HepG2 (cell line): Measurements from ENCODE around the gene CTNNAL1. TPM values are rescaled to one million over a fixed set of nuclear protein-coding genes. Genes with fewer than 3 reads are reported as not detected.

Source experiments
- ETV5 ChIP-seq: IDR thresholded peaks from 2 replicates; pipeline ENCODE4 v1.6.1; 2018; ENCODE audit warnings: missing biosample characterization, missing genetic modification reagents, inconsistent platforms, borderline replicate concordance
- HMGA1 ChIP-seq: sonication (generic); formaldehyde crosslinking; conservative IDR thresholded peaks from 2 replicates; pipeline ENCODE4 v1.4.0; 2020; ENCODE audit warnings: missing genetic modification reagents
- HNRNPLL ChIP-seq: fragments of 200-400 bp; formaldehyde crosslinking; IDR thresholded peaks from 2 replicates; pipeline ENCODE4 v1.6.1; 2017; ENCODE audit warnings: mild to moderate bottlenecking, low read depth, low read length; ENCODE audit not compliant: poor library complexity, severe bottlenecking
- MLLT10 ChIP-seq: sonication (generic); formaldehyde crosslinking; IDR thresholded peaks from 2 replicates; pipeline ENCODE4 v1.4.0; 2020; ENCODE audit warnings: missing genetic modification reagents
- ZBTB38 ChIP-seq: sonication (generic); formaldehyde crosslinking; IDR thresholded peaks from 2 replicates; pipeline ENCODE4 v1.5.1; 2020; ENCODE audit warnings: mild to moderate bottlenecking, missing genetic modification reagents
- ZFP37 ChIP-seq: sonication (generic); formaldehyde crosslinking; IDR thresholded peaks from 2 replicates; pipeline ENCODE4 v1.4.0; 2020; ENCODE audit warnings: missing genetic modification reagents, borderline replicate concordance
- ZFYVE20 ChIP-seq: sonication (generic); formaldehyde crosslinking; IDR thresholded peaks from 2 replicates; pipeline ENCODE4 v1.8.0; 2023; ENCODE audit warnings: low read depth, mild to moderate bottlenecking, moderate library complexity, missing genetic modification reagents, borderline replicate concordance
- ZMYM3 ChIP-seq: sonication (generic); formaldehyde crosslinking; IDR thresholded peaks from 2 replicates; pipeline ENCODE4 v1.5.1; 2020; ENCODE audit warnings: mild to moderate bottlenecking, missing genetic modification reagents
- ZMYM4 ChIP-seq: sonication (generic); formaldehyde crosslinking; IDR thresholded peaks from 2 replicates; pipeline ENCODE4 v1.8.1; 2023; ENCODE audit warnings: mild to moderate bottlenecking, missing genetic modification reagents
- ZNF143 ChIP-seq: sonication (generic); formaldehyde crosslinking; IDR thresholded peaks from 2 replicates; pipeline ENCODE4 v1.4.0; 2020; ENCODE audit warnings: missing genetic modification reagents
- ZNF160 ChIP-seq: sonication (generic); formaldehyde crosslinking; IDR thresholded peaks from 2 replicates; pipeline ENCODE4 v1.8.0; 2022; ENCODE audit warnings: mild to moderate bottlenecking, inconsistent platforms, missing genetic modification reagents
- ZNF343 ChIP-seq: sonication (generic); formaldehyde crosslinking; IDR thresholded peaks from 2 replicates; pipeline ENCODE4 v1.4.0; 2020; ENCODE audit warnings: mild to moderate bottlenecking, missing genetic modification reagents
- polyA plus RNA-seq, 8 experiments: library from polyadenylated mRNA; depleted of rRNA in 3 of 8; stranded (reverse) in 7 of 8; unstranded in 1 of 8; fragments of >200 nt; fragmentation: Illumina TruSeq in 4 of 8; extraction: Trizol in 4 of 8; gene quantifications; 2 replicates each; pipeline versions ENCODE4 v1.2.1 to v1.2.3, GENCODE V29; 2011 to 2016; ENCODE audit warnings: low read depth in 4 of 8, missing spikeins in 1 of 8, mixed read lengths in 1 of 8; ENCODE audit not compliant: insufficient read depth in 1 of 8
- total RNA-seq, 5 experiments: library from RNA; depleted of rRNA; stranded (reverse); fragments of >200 nt; fragmentation: Illumina TruSeq; extraction: Trizol; gene quantifications; 2 replicates each; pipeline ENCODE4 v1.2.3, GENCODE V29; 2016; ENCODE audit warnings: low read depth in 1 of 5
- TF ChIP-seq, protein P1 (sequence below): IDR thresholded peaks from 2 replicates; pipeline ENCODE4 v1.6.1; 2012; ENCODE audit warnings: low read length, improper control_type of control experiment
- TF ChIP-seq, protein P2 (sequence below): sonication (generic); formaldehyde crosslinking; conservative IDR thresholded peaks from 2 replicates; pipeline ENCODE4 v1.8.0; 2022; ENCODE audit warnings: low read depth, missing genetic modification reagents
- TF ChIP-seq, protein P3 (sequence below): sonication (generic); formaldehyde crosslinking; IDR thresholded peaks from 2 replicates; pipeline ENCODE4 v1.5.0; 2020; ENCODE audit warnings: missing genetic modification reagents, mild to moderate bottlenecking, borderline replicate concordance
- TF ChIP-seq, protein P4 (sequence below): sonication (generic); formaldehyde crosslinking; IDR thresholded peaks from 2 replicates; pipeline ENCODE4 v1.8.0; 2022; ENCODE audit warnings: mild to moderate bottlenecking, missing genetic modification reagents, moderate library complexity
- TF ChIP-seq, protein P5 (sequence below): sonication (generic); formaldehyde crosslinking; conservative IDR thresholded peaks from 2 replicates; pipeline ENCODE4 v1.4.0; 2020; ENCODE audit warnings: missing genetic modification reagents
- TF ChIP-seq, protein P6 (sequence below): sonication (generic); formaldehyde crosslinking; IDR thresholded peaks from 2 replicates; pipeline ENCODE4 v1.8.0; 2022; ENCODE audit warnings: missing genetic modification reagents, mild to moderate bottlenecking, borderline replicate concordance

CTNNAL1 gene
- total and polyA plus RNA-seq, 2 of the 13 experiments (the other 11 are each of a cell fraction or from before 2014, with no cell fraction given) = 32.0 to 162 TPM

DNA sequence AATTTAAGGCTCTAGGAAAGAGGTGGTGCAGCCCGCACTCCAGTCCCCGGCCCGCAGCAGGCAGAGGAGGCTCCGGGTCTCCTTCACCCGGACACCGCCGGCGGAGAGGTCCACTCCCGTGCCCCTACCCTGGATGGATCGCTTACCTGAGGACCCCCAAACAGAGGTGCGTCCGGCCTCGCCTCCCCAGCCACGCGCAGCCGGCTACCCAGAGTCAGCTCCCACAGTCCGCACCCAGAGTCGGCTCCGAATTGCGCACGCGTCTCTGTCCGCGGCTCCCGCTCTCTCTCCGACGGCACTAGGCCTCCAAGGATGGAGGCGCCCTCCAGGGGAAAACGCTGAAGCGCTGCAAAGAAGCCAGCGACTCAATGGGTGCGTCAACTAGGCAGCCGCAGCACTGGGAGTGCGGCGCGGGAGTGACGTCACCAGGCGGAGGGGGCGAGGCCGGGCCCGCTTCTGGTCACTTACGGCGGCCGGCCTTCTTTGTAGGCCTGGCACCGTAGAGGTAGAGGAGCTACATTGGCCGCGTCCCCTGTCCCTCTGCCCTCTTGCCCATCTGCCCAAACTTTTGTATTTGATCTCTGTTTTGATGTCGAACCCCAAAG, 79.5 kb downstream of the CTNNAL1 start, which contains the start of gene ELP1 (continued):
- TF ChIP-seq, protein P1, sequence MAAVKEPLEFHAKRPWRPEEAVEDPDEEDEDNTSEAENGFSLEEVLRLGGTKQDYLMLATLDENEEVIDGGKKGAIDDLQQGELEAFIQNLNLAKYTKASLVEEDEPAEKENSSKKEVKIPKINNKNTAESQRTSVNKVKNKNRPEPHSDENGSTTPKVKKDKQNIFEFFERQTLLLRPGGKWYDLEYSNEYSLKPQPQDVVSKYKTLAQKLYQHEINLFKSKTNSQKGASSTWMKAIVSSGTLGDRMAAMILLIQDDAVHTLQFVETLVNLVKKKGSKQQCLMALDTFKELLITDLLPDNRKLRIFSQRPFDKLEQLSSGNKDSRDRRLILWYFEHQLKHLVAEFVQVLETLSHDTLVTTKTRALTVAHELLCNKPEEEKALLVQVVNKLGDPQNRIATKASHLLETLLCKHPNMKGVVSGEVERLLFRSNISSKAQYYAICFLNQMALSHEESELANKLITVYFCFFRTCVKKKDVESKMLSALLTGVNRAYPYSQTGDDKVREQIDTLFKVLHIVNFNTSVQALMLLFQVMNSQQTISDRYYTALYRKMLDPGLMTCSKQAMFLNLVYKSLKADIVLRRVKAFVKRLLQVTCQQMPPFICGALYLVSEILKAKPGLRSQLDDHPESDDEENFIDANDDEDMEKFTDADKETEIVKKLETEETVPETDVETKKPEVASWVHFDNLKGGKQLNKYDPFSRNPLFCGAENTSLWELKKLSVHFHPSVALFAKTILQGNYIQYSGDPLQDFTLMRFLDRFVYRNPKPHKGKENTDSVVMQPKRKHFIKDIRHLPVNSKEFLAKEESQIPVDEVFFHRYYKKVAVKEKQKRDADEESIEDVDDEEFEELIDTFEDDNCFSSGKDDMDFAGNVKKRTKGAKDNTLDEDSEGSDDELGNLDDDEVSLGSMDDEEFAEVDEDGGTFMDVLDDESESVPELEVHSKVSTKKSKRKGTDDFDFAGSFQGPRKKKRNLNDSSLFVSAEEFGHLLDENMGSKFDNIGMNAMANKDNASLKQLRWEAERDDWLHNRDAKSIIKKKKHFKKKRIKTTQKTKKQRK = no peak
- peak; percentile 66 for TF ChIP-seq ZNF343 (CRISPR knock-in tag)
- no peak for TF ChIP-seq ZBTB38 (CRISPR knock-in tag)
- TF ChIP-seq ZFYVE20 (CRISPR knock-in tag) = no peak
- TF ChIP-seq, protein P2, sequence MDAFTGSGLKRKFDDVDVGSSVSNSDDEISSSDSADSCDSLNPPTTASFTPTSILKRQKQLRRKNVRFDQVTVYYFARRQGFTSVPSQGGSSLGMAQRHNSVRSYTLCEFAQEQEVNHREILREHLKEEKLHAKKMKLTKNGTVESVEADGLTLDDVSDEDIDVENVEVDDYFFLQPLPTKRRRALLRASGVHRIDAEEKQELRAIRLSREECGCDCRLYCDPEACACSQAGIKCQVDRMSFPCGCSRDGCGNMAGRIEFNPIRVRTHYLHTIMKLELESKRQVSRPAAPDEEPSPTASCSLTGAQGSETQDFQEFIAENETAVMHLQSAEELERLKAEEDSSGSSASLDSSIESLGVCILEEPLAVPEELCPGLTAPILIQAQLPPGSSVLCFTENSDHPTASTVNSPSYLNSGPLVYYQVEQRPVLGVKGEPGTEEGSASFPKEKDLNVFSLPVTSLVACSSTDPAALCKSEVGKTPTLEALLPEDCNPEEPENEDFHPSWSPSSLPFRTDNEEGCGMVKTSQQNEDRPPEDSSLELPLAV (CRISPR knock-in tag) = no peak
- peak; percentile 20; the same call in 1 of the 2 replicates for TF ChIP-seq ZNF160 (CRISPR knock-in tag)
- TF ChIP-seq ZMYM4 (CRISPR knock-in tag) = peak; percentile 62
- TF ChIP-seq, protein P3, sequence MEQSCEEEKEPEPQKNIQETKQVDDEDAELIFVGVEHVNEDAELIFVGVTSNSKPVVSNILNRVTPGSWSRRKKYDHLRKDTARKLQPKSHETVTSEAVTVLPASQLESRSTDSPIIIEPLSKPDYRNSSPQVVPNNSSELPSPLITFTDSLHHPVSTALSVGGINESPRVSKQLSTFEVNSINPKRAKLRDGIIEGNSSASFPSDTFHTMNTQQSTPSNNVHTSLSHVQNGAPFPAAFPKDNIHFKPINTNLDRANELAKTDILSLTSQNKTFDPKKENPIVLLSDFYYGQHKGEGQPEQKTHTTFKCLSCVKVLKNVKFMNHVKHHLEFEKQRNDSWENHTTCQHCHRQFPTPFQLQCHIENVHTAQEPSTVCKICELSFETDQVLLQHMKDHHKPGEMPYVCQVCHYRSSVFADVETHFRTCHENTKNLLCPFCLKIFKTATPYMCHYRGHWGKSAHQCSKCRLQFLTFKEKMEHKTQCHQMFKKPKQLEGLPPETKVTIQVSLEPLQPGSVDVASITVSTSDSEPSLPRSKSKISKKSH = peak; percentile 71; the same call in 1 of the 2 replicates
- TF ChIP-seq ZMYM3 (CRISPR knock-in tag) = no peak
- peak; percentile 57; the same call in 1 of the 2 replicates for TF ChIP-seq ZFP37 (CRISPR knock-in tag)
- peak; percentile 57; the same call in 1 of the 2 replicates for TF ChIP-seq ETV5
- TF ChIP-seq, protein P4, sequence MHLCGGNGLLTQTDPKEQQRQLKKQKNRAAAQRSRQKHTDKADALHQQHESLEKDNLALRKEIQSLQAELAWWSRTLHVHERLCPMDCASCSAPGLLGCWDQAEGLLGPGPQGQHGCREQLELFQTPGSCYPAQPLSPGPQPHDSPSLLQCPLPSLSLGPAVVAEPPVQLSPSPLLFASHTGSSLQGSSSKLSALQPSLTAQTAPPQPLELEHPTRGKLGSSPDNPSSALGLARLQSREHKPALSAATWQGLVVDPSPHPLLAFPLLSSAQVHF (CRISPR knock-in tag) = 0 out of 2 replicates have a peak, but pooled peaks have one; percentile 70
- TF ChIP-seq, protein P5, sequence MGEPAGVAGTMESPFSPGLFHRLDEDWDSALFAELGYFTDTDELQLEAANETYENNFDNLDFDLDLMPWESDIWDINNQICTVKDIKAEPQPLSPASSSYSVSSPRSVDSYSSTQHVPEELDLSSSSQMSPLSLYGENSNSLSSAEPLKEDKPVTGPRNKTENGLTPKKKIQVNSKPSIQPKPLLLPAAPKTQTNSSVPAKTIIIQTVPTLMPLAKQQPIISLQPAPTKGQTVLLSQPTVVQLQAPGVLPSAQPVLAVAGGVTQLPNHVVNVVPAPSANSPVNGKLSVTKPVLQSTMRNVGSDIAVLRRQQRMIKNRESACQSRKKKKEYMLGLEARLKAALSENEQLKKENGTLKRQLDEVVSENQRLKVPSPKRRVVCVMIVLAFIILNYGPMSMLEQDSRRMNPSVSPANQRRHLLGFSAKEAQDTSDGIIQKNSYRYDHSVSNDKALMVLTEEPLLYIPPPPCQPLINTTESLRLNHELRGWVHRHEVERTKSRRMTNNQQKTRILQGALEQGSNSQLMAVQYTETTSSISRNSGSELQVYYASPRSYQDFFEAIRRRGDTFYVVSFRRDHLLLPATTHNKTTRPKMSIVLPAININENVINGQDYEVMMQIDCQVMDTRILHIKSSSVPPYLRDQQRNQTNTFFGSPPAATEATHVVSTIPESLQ (CRISPR knock-in tag) = no peak
- TF ChIP-seq HNRNPLL = peak; percentile 80
- TF ChIP-seq, protein P6, sequence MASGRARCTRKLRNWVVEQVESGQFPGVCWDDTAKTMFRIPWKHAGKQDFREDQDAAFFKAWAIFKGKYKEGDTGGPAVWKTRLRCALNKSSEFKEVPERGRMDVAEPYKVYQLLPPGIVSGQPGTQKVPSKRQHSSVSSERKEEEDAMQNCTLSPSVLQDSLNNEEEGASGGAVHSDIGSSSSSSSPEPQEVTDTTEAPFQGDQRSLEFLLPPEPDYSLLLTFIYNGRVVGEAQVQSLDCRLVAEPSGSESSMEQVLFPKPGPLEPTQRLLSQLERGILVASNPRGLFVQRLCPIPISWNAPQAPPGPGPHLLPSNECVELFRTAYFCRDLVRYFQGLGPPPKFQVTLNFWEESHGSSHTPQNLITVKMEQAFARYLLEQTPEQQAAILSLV = no peak
- no peak for TF ChIP-seq HMGA1 (CRISPR knock-in tag)
- TF ChIP-seq MLLT10 = no peak
- TF ChIP-seq ZNF143 = peak; percentile 40; the same call in 1 of the 2 replicates
